ENCODE results near the gene LTB.
"Not testable (repeated sequence)": the region's sequence is repeated elsewhere in the genome, so short reads cannot be mapped to it uniquely, and the experiment has no call there.

LTB gene

DNA sequence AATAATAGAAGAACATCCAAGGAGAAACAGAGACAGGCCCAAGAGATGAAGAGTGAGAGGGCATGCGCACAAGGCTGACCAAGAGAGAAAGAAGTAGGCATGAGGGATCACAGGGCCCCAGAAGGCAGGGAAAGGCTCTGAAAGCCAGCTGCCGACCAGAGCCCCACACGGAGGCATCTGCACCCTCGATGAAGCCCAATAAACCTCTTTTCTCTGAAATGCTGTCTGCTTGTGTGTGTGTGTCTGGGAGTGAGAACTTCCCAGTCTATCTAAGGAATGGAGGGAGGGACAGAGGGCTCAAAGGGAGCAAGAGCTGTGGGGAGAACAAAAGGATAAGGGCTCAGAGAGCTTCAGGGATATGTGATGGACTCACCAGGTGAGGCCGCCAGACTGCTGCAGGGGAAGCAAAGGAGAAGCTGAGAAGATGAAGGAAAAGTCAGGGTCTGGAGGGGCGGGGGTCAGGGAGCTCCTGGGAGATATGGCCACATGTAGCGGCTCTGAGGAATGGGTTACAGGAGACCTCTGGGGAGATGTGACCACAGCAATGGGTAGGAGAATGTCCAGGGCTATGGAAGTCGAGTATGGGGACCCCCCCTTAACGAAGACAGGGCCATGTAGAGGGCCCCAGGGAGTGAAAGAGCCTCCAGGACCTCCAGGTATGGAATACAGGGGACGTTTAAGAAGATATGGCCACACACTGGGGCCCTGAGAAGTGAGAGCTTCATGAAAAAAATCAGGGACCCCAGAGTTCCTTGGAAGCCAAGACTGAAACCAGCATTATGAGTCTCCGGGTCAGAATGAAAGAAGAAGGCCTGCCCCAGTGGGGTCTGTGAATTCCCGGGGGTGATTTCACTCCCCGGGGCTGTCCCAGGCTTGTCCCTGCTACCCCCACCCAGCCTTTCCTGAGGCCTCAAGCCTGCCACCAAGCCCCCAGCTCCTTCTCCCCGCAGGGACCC is 7.8 kb downstream of the LTB start:
- DNase-seq: no peak

- no peak for DNase-seq
Observed at GRCh38 chr6:31573239-31574105, 8.8 kb downstream of the LTB start.

- DNase-seq: no peak
Observed at GRCh38 chr6:31572041-31572911, 9.9 kb downstream of the LTB start, which contains the start of gene LTA. LTA (plus strand) TSS chr6:31572289; CDS start chr6:31572743, 454 bp downstream.

- no peak for DNase-seq
Observed at GRCh38 chr6:31569861-31570536, 12.2 kb downstream of the LTB start.

DNA sequence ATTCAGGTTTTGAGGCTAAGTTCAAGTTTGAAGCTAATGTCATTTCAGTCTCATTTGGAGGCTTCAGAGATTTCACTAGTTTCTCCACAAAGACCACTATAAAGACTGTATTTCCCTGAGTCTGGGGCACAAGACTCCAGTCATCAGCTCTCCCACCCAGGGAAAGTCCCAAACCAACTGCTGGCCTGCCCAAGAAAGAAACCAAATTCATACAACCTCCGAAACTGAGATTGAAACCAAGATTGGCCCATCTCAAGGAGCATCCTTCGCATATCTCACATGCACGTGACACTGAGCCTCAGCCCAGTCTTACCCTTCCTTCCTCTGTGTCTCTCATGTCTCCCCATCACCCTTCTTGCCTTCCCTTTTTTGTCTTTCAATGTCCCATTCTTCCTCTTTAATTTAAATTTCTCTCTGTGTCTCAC is 13.7 kb downstream of the LTB start:
- no peak for DNase-seq

GRCh38 chr6:31567531-31568370 is 14.5 kb downstream of the LTB start:
- DNase-seq: no peak

DNA sequence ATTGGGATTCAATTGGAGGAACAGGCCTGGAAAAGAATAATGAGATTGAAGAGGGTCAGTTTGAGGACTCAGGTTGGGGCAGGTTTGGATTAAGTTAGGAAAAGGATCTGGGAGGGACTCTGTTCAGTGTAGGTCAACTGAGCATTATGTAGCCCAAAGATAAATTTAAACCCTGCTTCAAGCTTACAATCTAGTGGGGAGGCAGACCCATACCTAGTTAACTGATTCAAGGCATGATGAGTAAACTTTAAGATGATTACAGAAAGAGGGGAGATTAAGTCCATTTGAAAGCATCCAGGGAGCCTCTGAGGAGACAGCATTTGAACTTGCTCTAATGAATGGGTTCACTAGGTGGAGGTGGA is 21.5 kb downstream of the LTB start:
- DNase-seq: no peak

GRCh38 chr6:31559958-31560696 is 22.1 kb downstream of the LTB start:
- no peak for DNase-seq

- no peak for DNase-seq
Observed at GRCh38 chr6:31559606-31559957, 22.6 kb downstream of the LTB start.

DNA sequence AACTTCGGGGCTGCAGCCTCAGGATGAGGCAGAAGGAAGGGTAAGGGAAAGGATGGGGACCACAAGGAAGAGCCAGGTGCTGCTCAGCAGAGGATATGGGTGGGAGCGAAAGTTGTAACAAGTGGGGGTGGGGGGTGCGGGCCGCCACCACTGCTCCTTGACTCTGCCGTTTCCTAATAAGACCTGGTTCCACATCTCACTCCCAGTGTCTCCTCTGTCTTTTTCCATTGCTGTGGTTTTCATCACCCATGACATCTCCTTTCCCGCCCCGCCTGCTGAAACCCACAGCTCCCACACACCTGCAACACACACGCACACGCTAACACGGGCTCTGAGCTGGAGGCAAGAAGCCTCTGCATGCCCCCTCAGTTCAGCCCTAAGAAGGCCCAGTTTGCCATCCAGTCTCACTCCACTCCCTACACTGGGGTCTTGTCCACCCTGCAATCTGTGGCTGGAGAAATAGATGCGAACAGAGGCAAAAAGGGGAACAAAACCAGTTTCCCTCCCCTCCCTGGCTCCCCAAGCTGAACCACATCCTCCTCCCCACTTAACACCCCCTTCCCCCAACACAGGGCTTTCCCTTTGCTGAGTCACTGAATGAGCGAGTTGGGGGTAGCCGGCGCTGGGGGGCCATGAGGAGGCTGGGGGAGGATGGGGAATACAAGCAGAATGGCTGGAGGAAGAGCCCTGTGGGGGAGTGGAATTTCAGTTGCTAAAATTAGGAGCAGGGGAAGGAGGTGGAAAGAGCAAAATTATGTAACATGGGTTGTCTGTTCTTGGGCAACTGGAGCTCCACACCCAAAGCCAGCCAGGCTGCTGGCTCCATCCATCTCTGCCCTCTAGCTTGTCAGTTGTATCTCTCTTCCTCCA is 23.4 kb downstream of the LTB start:
- no peak for DNase-seq

GRCh38 chr6:31558318-31558625 is 24.0 kb downstream of the LTB start:
- DNase-seq: no peak

DNA sequence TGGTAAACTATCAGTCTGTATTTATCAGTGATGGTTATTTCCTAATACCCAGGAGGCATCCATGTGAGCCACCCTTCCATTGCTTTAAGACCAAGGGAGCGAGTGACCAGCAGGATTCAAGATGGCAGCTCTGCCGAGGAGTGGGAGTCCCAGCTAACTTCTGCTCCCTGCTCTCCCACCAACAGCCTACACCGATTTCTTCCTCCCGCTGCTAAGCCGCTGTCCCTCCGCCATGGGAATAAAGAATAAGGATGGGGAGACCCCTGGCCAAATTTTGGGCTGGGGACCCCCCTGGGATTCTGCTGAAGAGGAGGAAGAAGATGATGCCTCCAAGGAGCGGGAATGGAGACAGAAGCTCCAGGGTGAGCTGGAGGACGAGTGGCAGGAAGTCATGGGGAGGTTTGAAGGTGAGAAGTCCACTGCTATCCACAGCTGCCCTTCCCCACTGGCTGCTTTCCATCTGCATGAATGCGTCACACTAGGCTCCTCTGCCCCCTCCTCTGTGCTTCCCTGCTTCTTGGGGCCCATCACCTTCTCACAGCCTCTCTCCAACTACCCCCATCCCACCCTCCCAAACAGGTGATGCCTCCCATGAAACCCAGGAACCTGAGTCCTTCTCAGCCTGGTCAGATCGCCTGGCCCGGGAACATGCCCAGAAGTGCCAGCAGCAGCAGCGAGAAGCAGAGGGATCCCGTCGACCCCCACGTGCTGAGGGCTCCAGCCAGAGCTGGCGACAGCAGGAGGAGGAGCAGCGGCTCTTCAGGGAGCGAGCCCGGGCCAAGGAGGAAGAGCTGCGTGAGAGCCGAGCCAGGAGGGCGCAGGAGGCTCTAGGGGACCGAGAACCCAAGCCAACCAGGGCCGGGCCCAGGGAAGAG is 24.5 kb downstream of the LTB start:
- DNase-seq: no peak

DNA sequence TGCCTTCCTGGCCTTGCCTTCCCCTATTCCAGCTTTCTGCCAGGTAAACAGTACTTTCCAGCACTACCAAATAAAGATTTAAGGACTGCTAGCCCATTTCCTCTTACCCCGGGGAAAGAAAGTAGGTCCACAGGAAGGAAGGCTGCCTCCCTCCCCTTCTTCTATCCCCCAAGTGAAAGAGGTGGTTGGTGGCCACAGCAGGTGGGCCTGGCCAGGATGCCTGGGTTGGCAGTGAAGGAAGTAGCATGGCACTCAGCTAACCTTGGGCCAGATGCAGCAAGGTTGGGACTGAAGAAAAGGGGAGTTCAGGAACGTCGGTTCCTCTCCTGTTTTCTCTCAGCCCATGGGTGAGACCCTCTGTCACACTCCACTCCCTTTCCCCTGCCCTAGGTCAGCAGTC is 25.9 kb downstream of the LTB start:
- DNase-seq: no peak

GRCh38 chr6:31551371-31551770 is 30.9 kb downstream of the LTB start:
- not testable (repeated sequence) for DNase-seq

DNA sequence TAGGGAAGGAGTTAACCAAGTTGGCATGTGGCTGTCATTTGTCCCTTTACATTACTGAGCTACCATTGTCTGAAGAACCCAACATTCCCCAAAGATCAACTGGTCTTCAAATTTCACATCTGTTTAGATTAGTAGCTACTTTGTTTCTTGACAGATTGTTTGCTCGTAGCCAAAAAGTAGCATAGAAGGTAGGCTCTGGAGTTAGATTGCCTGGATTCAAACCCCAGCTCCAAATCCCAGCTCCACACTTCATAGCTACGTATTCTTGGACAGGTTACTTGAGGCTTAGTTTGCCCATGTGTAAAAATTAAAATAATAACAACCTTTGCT is 33.7 kb downstream of the LTB start:
- no peak for DNase-seq

GRCh38 chr6:31547727-31548543 is 34.3 kb downstream of the LTB start:
- DNase-seq: no peak

- peak; percentile 96 for DNase-seq
Observed at GRCh38 chr6:31546958-31547726, 35.1 kb downstream of the LTB start, which contains the start of gene NFKBIL1. NFKBIL1 (plus strand) TSS chr6:31547608; CDS start chr6:31547695, 87 bp downstream.
